Measurements from ENCODE around the gene CAST.

CAST gene

DNA sequence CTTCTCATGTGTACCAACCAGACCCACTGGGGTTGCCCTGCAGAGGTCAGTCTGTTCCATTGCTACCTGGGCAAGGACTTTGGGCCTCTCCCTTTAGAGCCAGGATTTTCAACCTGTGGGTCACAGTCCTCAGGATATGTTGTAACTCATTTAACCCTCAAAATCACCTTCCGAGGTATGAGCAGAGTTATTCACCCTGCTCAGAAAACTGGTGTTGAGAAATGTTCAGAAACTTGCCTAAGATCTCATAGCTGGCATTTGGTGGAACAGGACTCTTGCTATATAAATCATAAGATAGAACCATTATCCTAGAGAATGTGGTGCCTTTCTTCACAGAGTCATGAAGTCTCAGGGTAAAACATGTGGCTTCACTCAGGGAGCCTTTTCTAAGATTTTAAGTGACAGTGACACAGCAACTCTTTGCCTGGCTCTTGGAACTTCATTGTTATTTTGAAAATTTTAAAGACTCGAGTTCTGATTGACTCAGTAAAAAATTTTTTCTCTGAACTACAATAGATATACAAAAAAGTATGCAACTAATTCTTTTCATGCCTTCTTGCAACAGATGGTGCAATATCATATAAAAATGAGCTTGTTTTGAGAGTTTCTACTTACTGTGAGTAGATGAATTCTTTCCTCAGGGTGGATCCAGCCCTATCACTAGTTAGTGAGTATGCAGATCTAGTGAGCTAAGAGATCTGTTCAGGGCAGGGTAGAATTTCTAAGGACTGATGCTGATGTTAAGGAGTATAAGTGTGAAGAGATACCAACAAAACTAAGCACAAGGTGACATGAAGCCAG is 29.5 kb downstream of the CAST start:
- Histone ChIP-seq H3K27me3 (ENCODE audit: insufficient read depth, low read length, poor library complexity) (peaks cover 3% of the 10 kb centered on the region), H3K36me3 (ENCODE audit: insufficient read depth, low read length) (no peaks in the 10 kb centered on the region)

DNA sequence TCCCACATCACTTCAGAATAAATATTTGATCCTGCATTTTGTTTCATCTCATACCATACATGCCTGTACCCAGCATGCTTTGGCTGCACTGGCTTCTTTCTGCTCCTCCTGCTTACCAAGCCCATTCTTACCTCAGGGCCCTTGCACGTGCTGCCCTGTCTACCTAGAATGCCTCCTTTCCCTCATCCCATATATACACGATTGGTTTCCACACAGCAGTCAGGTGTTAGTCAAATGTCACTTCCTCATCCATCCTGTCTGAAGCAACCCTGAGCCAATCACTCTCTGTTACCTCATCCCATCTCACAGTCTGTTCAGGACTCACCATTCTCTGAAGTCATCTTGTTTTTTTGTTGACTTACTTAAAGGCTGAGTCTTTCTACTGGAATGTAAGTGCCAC is 30.3 kb downstream of the CAST start:
- H3K4me1 ChIP-seq (ENCODE audit: insufficient read depth, low read length) = no peaks in the 10 kb centered on the region
- H3K9ac ChIP-seq (ENCODE audit: low read depth, low read length) = no peak overlapping the region
- H3K4me3 ChIP-seq (ENCODE audit: low read depth in 1 of 2, low read length in 2 of 2) = no peak overlapping the region
- H3K9me3 ChIP-seq (ENCODE audit: insufficient read depth, low read length, severe bottlenecking) = no peaks in the 10 kb centered on the region
- TF ChIP-seq CTCF (IDR thresholded peaks at IDR 0.05; ENCODE audit: borderline replicate concordance, extremely low read depth, low read length, poor library complexity, severe bottlenecking) = no peak
- no peak for TF ChIP-seq EZH2 (IDR thresholded peaks at IDR 0.05; ENCODE audit: borderline replicate concordance, low read depth, low read length, severe bottlenecking)
- H3K27me3 ChIP-seq (ENCODE audit: insufficient read depth, low read length, poor library complexity) = peaks cover 4% of the 10 kb centered on the region
- H4K20me1 ChIP-seq (ENCODE audit: insufficient read depth, low read length) = no peaks in the 10 kb centered on the region
- DNase-seq = no peak
- H3K4me2 ChIP-seq (ENCODE audit: insufficient read depth, low read length) = no peak overlapping the region
- H3K27ac ChIP-seq (ENCODE audit: low read length) = no peak overlapping the region
- no peak overlapping the region for H2AFZ ChIP-seq (ENCODE audit: low read depth, low read length)
- H3K79me2 ChIP-seq (ENCODE audit: insufficient read depth, low read length) = no peaks in the 10 kb centered on the region
- no peak for ATAC-seq (ENCODE audit: insufficient read depth, low read depth)
- H3K36me3 ChIP-seq (ENCODE audit: insufficient read depth, low read length) = no peaks in the 10 kb centered on the region

More for the DNA sequence above, 29.5 kb downstream of the CAST start:
- Histone ChIP-seq H3K4me2 (ENCODE audit: insufficient read depth, low read length) (no peak overlapping the region), H3K27ac (ENCODE audit: low read length) (no peak overlapping the region), H3K4me3 (ENCODE audit: low read depth in 1 of 2, low read length in 2 of 2) (no peak overlapping the region), H3K9ac (ENCODE audit: low read depth, low read length) (no peak overlapping the region), H3K9me3 (ENCODE audit: insufficient read depth, low read length, severe bottlenecking) (no peaks in the 10 kb centered on the region), H4K20me1 (ENCODE audit: insufficient read depth, low read length) (no peaks in the 10 kb centered on the region), H3K4me1 (ENCODE audit: insufficient read depth, low read length) (no peaks in the 10 kb centered on the region), H2AFZ (ENCODE audit: low read depth, low read length) (no peak overlapping the region), H3K79me2 (ENCODE audit: insufficient read depth, low read length) (no peaks in the 10 kb centered on the region)
- TF ChIP-seq EZH2 (IDR thresholded peaks at IDR 0.05; ENCODE audit: borderline replicate concordance, low read depth, low read length, severe bottlenecking) = no peak
- ATAC-seq (ENCODE audit: insufficient read depth, low read depth) (no peak), DNase-seq (no peak)

DNA sequence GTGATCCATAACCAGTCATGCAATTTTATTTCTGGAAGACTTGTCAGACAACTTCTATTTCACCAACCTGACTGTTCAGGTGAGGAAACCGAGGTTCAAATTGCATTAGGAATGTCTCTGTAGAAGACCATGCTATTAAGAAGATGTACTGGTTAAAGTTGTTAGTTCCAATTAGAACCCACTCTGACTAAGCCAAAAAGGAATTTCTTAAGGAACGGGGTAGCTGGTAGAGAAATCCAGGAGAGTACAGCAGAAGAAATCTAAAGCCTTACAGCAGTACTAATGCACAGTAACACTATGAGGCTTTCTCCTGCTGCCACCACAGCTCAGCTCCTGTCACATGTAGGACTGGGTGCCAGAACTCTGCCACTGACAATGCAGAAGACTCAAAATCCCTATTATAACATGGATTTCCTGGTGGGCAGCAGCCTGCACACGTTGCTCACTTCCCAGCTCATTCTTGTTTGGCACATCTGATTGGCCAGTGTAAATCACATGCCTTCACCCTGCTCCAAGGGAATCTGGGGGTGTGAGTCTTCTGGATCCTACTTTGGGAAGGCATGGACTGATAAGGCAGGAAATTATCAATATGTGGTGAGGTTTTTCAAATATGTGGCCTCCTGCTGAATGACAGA is 37.1 kb downstream of the CAST start:
- Histone ChIP-seq H3K4me1 (ENCODE audit: insufficient read depth, low read length) (no peaks in the 10 kb centered on the region), H3K27me3 (ENCODE audit: insufficient read depth, low read length, poor library complexity) (peaks cover 11% of the 10 kb centered on the region), H3K9me3 (ENCODE audit: insufficient read depth, low read length, severe bottlenecking) (no peaks in the 10 kb centered on the region), H3K36me3 (ENCODE audit: insufficient read depth, low read length) (no peaks in the 10 kb centered on the region), H3K9ac (ENCODE audit: low read depth, low read length) (no peak overlapping the region), H3K4me2 (ENCODE audit: insufficient read depth, low read length) (no peak overlapping the region), H3K79me2 (ENCODE audit: insufficient read depth, low read length) (no peaks in the 10 kb centered on the region), H2AFZ (ENCODE audit: low read depth, low read length) (no peak overlapping the region), H3K4me3 (ENCODE audit: low read depth in 1 of 2, low read length in 2 of 2) (no peak overlapping the region), H3K27ac (ENCODE audit: low read length) (no peak overlapping the region), H4K20me1 (ENCODE audit: insufficient read depth, low read length) (no peaks in the 10 kb centered on the region)
- ATAC-seq (ENCODE audit: insufficient read depth, low read depth) (no peak), DNase-seq (no peak)
- no peak for TF ChIP-seq EZH2 (IDR thresholded peaks at IDR 0.05; ENCODE audit: borderline replicate concordance, low read depth, low read length, severe bottlenecking)
- no peak for TF ChIP-seq CTCF (IDR thresholded peaks at IDR 0.05; ENCODE audit: borderline replicate concordance, extremely low read depth, low read length, poor library complexity, severe bottlenecking)

Measured in DND-41 (cell line).